HG02623 (cell line): Measurements from ENCODE around the gene ATP5ME.
"Not testable (repeated sequence)": the region's sequence is repeated elsewhere in the genome, so short reads cannot be mapped to it uniquely, and the experiment has no call there.

ENCODE experiments used
- ATAC-seq: cut with Tn5 transposase; IDR thresholded peaks from one replicate; pipeline ENCODE4 v1.9.1; 2021; ENCODE audit warnings: moderate library complexity; ENCODE audit not compliant: unreplicated experiment

ATP5ME gene

DNA sequence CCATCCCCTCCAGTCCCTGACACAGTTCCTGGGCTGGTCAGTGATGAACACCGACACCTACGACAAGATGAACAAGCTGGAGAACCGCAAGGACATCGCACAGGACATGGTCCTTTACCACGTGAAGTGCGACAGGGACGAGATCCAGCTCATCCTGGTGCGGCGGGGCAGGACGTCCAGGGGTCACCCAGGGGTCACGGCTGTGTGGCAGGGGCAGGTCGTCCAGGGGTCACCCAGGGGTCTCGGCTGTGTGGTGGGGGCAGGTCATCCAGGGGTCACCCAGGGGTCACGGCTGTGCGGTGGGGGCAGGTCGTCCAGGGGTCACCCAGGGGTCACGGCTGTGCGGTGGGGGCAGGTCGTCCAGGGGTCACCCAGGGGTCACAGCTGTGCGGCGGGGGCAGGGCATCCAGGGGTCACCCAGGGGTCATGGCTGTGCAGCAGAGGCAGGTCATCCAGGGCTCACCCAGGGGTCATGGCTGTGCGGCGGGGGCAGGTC lies 16.7 kb downstream of the ATP5ME start:
- ATAC-seq: no peak

DNA sequence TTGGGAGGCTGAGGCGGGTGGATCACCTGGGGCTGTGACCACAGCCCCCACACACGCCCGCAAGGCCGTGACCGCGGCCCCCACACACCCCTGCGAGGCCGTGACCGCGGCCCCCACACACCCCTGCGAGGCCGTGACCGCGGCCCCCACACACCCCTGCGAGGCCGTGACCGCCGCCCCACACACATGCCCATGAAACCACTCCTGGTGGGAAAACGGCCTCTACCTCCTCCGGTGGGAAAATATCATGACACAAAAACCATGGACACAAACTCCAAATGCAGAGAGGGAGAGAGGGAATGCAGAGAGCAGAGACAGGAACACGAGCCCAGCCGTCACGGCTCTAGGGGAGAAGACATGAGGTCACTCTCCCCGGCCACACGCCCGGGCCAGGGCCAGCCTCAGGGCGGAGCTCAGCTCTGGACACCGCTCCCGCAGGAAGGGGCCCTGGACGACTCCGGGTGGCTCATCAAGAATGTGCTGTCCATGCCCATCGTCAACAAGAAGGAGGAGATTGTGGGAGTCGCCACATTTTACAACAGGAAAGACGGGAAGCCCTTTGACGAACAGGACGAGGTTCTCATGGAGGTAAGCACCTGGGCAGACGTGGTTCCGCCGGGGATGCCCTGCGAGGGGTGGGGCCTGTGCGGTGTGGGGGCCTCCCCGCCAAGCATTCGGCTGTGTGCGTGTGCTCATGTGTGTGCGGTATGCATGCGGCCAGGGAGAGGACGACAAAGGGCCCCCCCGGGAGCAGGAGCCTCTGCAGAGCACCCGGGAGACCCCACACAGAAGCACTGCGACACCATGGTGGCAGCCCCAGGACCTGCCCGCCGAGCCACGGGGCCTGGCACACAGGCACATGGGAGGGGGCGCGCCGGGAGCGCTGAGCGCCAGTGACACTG lies 17.4 kb downstream of the ATP5ME start:
- no peak for ATAC-seq

DNA sequence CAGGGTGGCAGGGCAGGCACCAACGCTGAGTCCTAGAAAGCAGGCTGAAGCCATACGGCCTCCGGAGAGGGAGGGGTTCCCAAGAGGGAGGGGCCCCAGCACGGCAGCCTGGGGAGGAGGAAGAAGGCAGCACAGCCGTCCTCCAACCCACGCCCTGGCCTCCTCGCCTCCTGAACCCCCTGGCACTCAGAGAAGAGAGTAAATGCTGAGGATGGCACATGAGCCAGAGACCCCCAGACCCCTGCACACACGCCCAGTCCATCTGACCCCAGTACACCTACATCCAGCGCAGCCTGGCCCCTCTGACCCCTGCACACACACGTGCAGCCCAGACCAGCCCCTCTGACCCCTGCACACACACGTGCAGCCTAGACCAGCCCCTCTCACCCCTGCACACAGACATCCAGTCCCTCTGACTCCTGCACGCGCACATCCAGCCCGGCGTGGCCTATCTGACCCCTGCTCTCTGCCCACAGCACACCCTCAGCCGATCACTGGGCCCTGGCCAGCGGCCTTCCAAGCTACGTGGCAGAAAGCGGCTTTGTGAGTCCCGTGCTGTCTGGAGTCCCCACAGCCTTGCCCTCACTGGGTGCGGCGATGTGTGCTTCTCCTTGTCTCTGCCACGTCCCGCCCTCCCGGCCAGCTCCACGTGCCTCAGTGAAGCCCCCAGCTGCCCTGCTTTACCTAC lies 18.5 kb downstream of the ATP5ME start:
- ATAC-seq: no peak

DNA sequence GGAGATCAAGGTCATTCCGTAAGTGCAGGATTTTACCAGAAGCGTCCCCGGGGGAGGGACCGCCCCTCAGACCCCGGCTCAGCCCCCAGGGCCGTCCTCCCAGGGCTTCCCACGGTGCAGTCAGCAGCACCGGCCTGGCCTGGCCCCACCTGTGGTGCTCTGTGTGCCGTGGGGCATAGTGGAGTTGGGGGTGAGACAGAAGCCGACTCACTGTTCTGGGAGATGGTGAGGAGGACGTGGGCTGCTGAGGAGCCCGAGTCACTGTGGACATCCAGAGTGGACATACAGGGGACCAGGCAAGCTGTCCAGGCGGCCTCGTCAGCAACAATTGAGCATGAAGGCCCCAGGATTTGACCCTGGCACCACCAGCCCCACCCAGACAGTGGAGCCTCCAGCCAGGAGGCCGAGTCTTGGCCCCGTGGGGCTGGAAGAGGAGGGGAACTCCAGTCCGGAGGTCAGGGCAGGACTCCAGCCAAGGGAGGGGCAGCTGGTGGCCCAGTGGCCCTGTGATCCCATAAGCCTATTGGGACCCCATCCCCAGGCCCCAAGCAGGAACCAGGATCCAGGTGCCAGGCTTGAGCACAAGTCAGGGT lies 19.1 kb downstream of the ATP5ME start:
- ATAC-seq: no peak

DNA sequence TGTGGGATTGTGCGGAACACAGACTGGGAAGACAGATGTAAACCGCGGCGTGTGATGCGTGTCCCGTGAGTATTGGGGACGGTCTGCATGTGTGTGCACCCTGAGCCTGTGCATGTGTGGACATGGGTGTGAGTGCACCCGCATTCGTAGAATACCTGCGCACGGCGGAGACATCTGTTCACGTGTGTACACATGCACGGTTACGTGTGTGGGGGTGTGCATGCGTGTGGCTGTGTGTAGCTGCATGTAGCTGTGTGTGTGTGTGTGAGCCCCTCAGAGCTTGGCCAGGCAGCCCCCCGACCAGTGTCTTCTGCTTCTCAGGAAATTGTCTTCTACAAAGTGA lies 19.6 kb downstream of the ATP5ME start:
- ATAC-seq: no peak

DNA sequence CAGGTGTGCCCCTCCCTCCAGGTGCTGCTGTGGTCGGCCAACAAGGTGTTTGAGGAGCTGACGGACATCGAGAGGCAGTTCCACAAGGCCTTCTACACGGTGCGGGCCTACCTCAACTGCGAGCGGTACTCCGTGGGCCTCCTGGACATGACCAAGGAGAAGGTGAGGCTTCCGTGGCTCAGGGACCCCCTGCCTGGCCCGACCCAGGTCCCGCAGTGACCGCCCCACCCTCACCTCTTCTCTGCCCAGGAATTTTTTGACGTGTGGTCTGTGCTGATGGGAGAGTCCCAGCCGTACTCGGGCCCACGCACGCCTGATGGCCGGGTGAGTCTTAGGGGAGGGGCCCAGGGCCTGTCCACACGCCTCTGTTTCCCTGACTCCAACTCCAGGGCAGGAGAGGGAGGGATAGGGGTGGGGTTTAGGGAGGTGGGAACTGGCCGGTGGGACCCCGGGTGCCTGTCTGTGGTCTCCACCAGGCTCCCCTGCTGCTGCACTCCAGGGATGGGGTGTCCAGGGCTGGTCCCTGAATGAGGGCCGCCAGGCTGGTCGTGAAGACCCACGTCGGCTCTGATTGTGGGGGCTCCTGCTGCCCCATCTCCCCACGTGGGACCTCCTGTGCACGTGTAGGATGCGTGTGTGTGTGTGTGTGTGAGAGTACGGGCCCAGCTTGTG lies 20.1 kb downstream of the ATP5ME start:
- ATAC-seq: no peak

DNA sequence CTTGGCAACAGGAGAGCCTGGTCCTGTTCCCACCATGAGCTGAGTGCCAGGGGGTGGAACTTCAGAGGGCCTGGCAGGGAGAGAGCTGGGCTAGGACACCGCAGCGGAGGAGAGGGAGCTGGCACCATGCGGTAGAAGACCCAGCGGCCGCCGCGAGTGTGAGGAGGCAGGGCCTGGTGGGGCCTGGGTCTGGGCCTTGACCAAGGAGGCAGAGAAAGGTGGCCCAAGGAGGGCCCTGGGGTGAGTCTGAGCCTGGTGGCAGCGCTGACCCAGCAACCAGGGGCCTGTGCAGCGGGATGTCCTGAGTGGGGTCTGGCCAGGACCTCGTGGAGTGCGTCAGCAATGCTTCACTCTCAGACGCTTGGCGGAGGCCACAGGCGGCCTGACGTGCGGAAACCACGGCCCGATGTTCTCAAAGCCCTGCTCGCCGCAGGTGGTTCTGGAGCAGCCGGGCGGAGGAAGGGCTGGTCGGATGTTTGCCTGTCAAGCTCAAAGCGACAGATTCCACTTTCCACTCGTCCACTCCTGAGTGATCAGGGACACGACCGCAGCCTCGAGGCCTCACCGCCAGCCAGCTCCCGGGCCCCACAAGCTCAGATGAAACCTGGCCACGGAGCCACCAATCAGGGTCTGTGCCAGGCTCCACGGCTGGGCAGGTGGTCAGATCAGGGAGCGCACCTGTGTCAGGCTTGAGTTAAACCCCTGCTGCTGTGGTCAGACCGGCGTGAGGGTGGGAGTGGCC lies 20.8 kb downstream of the ATP5ME start:
- no peak for ATAC-seq

DNA sequence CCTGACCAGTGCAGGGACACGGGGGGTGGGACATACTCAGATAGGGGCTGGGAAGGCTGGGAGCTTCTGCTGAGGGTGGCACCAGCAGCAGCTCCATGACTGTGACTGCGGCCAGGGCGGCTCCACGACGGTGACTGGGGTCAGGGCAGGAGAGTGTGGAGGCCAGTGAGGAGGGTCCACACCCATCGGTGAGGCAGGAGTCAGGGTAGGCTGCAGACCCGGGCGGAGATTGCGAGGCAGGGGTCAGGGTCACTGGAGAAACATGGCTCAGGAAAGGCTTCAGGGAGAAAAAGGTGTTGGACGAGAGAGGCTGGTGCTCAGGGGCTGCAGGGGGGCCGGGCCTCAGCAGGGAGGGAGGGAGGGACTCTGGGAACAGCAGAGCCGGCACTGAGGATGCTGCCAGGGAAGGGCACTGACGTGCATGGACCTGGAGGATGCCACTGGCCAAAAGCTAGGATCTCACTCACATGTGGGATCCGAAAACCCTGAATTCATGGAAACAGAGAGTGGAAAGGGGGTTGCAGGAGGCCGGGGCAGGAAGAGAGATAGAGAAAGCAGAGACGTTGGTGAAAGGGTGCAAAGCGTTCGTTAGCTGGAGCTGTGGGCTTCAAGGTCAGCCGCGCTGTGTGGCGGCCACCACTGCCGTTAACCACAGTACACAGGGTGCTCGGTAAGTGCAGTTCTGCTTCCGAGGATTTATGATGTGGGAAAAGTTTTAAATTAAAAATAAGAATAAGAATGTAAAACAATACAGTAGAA lies 22.0 kb downstream of the ATP5ME start:
- ATAC-seq: no peak

DNA sequence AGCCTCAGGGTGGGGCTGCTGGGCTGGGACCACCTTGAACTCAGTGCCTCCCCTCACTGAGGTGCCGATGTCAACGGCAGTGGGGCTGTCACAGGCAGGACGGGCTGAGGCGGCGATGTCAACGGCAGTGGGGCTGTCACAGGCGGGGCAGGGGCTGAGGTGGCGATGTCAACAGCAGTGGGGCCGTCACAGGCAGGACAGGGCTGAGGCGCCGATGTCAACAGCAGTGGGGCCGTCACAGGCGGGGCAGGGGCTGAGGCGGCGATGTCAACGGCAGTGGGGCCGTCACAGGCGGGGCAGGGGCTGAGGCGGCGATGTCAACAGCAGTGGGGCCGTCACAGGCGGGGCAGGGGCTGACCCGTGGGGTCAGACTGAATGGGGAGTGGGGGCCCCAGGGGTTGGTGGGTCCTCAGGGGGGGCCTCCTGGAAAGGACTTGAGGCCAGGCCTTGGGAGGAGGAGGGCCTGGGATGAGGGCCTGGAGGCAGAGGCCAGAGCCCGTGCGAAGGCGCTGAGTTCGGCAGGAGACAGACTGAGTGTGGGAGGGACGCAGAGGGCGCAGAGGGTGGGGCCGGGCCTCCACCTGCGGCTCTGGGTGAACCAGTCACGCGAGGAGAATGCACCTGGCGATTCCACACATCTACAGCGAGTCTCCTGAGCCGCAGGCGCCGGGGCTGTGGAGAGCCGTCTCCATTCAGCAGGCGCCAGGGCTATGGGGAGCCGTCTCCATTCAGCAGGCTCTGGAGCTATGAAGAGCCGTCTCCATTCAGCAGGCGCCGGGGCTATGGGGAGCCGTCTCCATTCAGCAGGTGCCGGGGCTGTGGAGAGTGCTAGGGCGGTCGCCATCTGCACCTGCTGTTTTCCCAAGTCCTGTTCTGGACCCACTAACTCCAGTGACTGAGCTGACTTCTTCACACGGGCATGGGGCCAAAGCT lies 22.9 kb downstream of the ATP5ME start:
- ATAC-seq: no peak

DNA sequence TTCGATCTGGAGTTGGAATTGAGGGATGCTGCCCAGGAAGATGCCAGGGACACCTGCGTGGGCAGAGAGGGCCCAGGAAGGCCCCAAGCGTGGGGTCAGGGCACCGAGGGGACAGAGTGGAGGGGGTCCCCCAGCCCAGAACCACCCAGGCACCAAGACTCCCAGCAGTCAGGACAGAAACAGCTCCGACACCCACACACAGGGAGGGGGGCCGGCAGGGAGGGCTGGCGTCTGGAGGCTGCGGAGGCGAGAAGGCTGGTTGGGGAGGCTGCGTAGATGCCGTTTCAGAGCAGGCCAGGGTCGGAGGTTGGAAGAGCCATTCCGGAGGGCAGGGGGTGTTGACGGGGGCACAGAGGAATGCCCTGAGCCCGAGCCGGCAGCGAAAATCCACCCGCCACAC lies 23.6 kb downstream of the ATP5ME start:
- no peak for ATAC-seq

DNA sequence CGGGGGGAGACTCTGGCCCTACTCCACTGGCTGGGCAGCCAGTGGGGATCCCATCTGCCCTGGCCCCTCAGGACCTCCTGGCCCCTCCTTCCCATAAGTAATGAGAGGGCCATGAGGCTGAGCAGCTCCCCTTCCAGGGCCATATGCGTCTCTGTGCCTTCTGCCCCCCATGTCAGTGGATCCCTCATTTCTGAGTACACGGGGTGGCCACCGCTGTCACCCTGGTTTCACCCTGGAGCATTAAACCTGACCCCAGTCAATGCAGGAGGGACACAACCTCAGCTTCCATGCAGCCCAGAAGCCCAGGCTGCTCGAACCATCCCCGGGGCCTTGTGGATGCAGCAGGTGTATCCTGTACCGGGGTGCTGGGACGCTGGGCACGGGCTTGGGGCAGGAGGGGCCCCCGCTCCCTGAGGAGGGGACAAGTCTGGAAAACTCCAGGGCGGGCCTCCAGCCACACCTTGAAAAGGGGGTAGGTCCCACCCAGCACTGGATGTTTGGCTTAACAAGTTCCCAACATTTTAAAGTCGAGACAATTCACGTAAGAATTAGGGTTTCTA lies 24.2 kb downstream of the ATP5ME start:
- ATAC-seq: no peak

DNA sequence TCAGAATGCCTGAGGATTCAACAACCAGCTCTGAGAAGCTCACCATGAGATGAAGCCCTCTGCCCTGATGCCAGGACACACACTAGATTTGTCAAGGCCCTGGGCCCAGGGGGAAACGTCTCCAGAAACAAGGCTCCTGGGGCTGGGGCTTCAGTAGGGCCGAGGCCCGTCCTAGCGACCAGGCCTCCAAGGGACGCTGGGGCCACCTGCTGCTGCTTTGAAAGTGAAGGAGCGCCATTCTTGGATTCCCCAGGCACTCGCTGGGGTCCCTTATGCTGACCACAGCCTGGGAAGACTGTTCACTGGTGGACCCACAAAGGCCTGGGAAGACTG lies 24.8 kb downstream of the ATP5ME start:
- no peak for ATAC-seq

DNA sequence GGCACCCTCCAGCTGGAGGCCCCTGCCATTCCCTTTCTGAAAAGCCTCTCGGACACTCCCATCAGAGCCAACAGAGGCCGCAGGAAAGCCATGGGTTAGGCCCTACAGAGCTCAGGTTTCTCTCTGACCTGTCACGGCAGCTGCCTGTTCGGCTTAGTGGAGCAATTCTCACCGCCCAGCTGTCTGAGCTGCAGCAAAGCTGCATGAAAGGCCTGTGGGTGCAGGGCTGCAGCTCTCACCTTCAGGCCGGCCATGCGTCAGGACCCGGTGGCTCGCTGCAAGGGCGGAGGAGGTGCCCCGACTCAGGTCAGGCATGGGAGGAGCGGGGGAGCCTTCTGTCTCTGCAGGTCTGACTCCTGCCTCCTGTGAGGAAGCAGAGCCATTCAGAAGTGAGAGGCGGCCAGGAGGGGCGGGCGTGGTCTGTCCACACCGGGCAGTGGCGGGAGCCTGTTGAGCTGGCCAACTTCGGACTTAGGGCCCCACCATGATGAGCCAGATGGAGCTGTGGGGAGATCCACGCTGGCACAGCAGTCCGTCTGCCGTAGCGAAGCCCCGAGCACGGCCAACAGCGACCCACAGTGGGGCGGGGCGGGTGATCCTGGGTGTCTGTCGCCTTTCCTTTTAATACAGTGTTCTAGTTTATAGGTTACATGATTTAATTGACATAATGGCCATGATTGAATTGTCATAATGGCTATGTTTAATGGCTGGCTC lies 25.3 kb downstream of the ATP5ME start:
- no peak for ATAC-seq

DNA sequence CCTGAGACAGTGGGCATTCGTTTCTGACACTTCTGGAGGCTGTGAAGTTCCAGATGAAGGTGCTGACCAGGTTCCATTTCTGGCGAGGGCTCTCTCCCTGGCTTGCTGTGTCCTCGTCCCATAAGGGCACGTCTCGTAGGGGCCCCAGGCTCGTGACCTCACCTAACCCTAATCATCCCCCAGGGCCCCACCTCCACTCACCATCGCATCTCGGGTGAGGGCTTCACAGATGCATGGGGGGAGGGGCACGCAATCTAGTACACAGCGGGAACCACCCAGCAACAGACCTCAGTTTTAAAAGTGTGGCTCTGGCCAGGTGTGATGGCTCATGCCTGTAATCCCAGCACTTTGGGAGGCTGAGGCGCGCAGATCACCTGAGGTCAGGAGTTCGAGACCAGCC lies 26.6 kb downstream of the ATP5ME start:
- ATAC-seq: no peak

DNA sequence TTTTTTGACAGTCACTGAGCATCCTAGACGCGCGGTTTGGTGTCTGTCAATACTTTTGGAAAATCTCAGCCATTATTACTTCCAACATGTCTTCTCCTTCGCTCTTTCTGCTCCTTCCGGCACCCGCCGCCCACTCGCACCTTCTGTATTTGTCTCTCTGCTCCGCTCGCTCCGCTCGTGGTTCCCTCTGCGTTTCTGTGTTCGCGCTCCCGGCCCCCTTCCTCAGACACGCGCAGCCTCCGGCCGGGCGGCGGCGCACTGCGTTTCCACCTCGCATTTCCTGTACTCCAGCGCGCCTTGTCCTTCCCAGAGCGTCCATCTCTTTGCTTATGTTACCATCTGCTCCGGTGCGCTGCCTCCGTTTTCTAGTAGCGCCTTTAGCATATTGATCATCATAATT lies 27.6 kb downstream of the ATP5ME start:
- no peak for ATAC-seq

DNA sequence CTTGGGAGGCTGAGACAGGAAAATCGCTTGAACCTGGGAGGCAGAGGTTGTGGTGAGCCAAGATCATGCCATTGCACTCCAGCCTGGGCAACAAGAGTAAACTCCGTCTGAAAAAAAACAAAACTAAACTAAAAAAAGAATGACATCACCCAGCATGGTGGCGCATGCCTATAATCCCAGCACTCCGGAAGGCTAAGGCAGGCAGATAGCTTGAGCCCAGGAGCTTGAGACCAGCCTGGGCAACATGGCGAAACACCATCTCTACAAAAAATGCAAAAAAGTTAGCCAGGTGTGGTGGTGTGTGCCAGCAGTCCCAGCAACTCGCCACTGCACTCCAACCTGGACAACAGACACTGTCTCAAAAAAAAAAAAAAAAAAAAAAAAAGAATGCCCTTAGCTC lies 31.7 kb downstream of the ATP5ME start:
- not testable (repeated sequence) for ATAC-seq

DNA sequence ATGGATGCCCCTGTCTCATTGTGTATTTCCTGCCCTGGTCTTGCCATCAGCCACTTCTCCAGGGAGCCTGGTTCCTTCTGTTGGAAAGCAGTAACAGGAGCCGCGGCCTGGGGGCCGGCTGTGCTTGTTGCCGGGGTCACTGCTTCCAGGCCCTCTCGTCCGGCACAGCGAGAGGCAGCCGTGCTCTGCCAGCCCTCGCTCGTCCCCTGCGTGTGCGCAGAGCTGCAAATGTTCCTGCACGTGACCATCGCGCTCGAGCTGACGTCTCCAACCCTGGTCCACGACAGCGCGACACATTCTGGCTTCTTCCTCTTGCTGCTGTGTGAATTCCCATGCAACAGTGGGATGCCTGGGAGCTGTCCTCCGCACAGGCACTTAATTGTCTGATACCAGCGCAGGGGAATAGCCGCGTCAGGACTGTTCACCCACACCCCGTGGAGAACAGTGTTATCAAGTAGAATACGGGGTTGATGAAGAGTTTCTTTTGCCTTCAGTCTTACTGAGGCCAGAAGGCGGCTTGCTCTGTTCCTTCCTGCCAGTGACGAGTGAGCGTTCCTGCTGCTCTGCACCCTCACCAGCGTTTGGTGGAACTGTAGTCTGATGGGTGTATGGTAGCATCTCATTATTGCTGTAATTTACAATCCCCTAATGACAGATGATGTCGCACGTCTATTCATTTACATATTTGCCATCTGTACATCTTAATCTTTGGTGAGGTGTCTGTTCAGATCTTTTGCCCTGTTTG lies 36.4 kb downstream of the ATP5ME start:
- no peak for ATAC-seq
